ENCODE measurements around the gene SOHLH2. TPM values are rescaled to one million over a fixed set of nuclear protein-coding genes. Genes with fewer than 3 reads are reported as not detected.

Gene SOHLH2
- total and polyA plus RNA-seq, 4 donors: 0.84 TPM; not detected in 3

- H3K4me3 ChIP-seq (ENCODE audit: low read depth in 1 of 3, low read length in 3 of 3): no peak overlapping the region
- 62% methylated on average over 3 of the region's 3 CpGs for WGBS
- DNase-seq (ENCODE audit: low spot score): no peak
- H3K27ac ChIP-seq (ENCODE audit: low read depth in 1 of 2, low read length in 2 of 2): no peak overlapping the region
- H3K9me3 ChIP-seq (ENCODE audit: control insufficient read depth in 4 of 4, low read length in 3 of 4): peaks cover 0 to 2% (median 0%) of the 10 kb centered on the region in 4 donors
- TF ChIP-seq TAF1 (conservative IDR thresholded peaks at IDR 0.05) (no peak), HNF4A (conservative IDR thresholded peaks at IDR 0.05) (no peak), FOXA1 (IDR thresholded peaks at IDR 0.05) (no peak), GABPA (IDR thresholded peaks at IDR 0.05 in 1 of 2, conservative IDR thresholded peaks at IDR 0.05 in 1 of 2) (no peak), FOXA2 (IDR thresholded peaks at IDR 0.05) (no peak), ATF3 (IDR thresholded peaks at IDR 0.05) (no peak), JUND (IDR thresholded peaks at IDR 0.05) (no peak), RXRA (IDR thresholded peaks at IDR 0.05) (no peak), ZBTB33 (IDR thresholded peaks at IDR 0.05) (no peak), REST (IDR thresholded peaks at IDR 0.05) (no peak)
- H3K27me3 ChIP-seq (ENCODE audit: control insufficient read depth in 4 of 4, insufficient read depth in 4 of 4, low read length in 3 of 4): no peaks in the 10 kb centered on the region
- H3K36me3 ChIP-seq (ENCODE audit: control insufficient read depth in 4 of 4, insufficient read depth in 3 of 4, low read depth in 1 of 4, low read length in 3 of 4): no peaks in the 10 kb centered on the region
- H3K9ac ChIP-seq (ENCODE audit: low read depth in 1 of 2, low read length in 2 of 2): no peak overlapping the region
- H3K4me1 ChIP-seq (ENCODE audit: control insufficient read depth in 4 of 4, insufficient read depth in 4 of 4, low read length in 3 of 4): no peaks in the 10 kb centered on the region
Observed at GRCh38 chr13:36231236-36231635, 16.9 kb upstream of the SOHLH2 start.

- H3K4me3 ChIP-seq (ENCODE audit: low read depth in 1 of 3, low read length in 3 of 3): no peak overlapping the region
- H3K36me3 ChIP-seq (ENCODE audit: control insufficient read depth in 4 of 4, insufficient read depth in 3 of 4, low read depth in 1 of 4, low read length in 3 of 4): no peaks in the 10 kb centered on the region
- no peaks in the 10 kb centered on the region for H3K4me1 ChIP-seq (ENCODE audit: control insufficient read depth in 4 of 4, insufficient read depth in 4 of 4, low read length in 3 of 4)
- 59% methylated on average over 1 of the region's 1 CpG for WGBS
- H3K27me3 ChIP-seq (ENCODE audit: control insufficient read depth in 4 of 4, insufficient read depth in 4 of 4, low read length in 3 of 4): no peaks in the 10 kb centered on the region
- no peak for DNase-seq (ENCODE audit: low spot score)
- TF ChIP-seq ATF3 (IDR thresholded peaks at IDR 0.05) (no peak), TAF1 (conservative IDR thresholded peaks at IDR 0.05) (no peak)
- no peak overlapping the region for H3K9ac ChIP-seq (ENCODE audit: low read depth in 1 of 2, low read length in 2 of 2)
- no peak overlapping the region for H3K27ac ChIP-seq (ENCODE audit: low read depth in 1 of 2, low read length in 2 of 2)
- peaks cover 0 to 4% (median 0%) of the 10 kb centered on the region in 4 donors for H3K9me3 ChIP-seq (ENCODE audit: control insufficient read depth in 4 of 4, low read length in 3 of 4)
Observed at GRCh38 chr13:36224730-36225129, 10.4 kb upstream of the SOHLH2 start.

GRCh38 chr13:36219883-36220282, 5.5 kb upstream of the SOHLH2 start:
- Histone ChIP-seq H3K36me3 (ENCODE audit: control insufficient read depth in 4 of 4, insufficient read depth in 3 of 4, low read depth in 1 of 4, low read length in 3 of 4) (no peaks in the 10 kb centered on the region), H3K27me3 (ENCODE audit: control insufficient read depth in 4 of 4, insufficient read depth in 4 of 4, low read length in 3 of 4) (no peaks in the 10 kb centered on the region), H3K9me3 (ENCODE audit: control insufficient read depth in 4 of 4, low read length in 3 of 4) (peaks cover 0 to 7% (median 0%) of the 10 kb centered on the region in 4 donors), H3K4me3 (ENCODE audit: low read depth in 1 of 3, low read length in 3 of 3) (no peak overlapping the region), H3K9ac (ENCODE audit: low read depth in 1 of 2, low read length in 2 of 2) (no peak overlapping the region), H3K27ac (ENCODE audit: low read depth in 1 of 2, low read length in 2 of 2) (no peak overlapping the region), H3K4me1 (ENCODE audit: control insufficient read depth in 4 of 4, insufficient read depth in 4 of 4, low read length in 3 of 4) (no peaks in the 10 kb centered on the region)
- no peak for DNase-seq (ENCODE audit: low spot score)
- TF ChIP-seq RXRA (IDR thresholded peaks at IDR 0.05) (no peak), RAD21 (IDR thresholded peaks at IDR 0.05) (no peak), ATF3 (IDR thresholded peaks at IDR 0.05) (no peak), FOXA2 (IDR thresholded peaks at IDR 0.05) (no peak), SP1 (IDR thresholded peaks at IDR 0.05) (no peak), HNF4A (conservative IDR thresholded peaks at IDR 0.05) (no peak), EGR1 (IDR thresholded peaks at IDR 0.05; ENCODE audit: low read depth in 2 of 2) (no peak), YY1 (IDR thresholded peaks at IDR 0.05) (no peak), REST (IDR thresholded peaks at IDR 0.05) (no peak), ZBTB33 (IDR thresholded peaks at IDR 0.05) (no peak)

All from liver (tissue), 9 donors.